NCI-H2171 treated with DMSO at 0.1 percent for 48 hours (cell line): ENCODE data around the gene SYCP1.
"Not testable (repeated sequence)": the region's sequence is repeated elsewhere in the genome, so short reads cannot be mapped to it uniquely, and the experiment has no call there.

ENCODE experiments used
- DNase-seq: peaks from one replicate; lab custom pipeline; 2025; lab: John Stamatoyannopoulos, UW

The SYCP1 gene

GRCh38 chr1:114979278-114979891 lies 124.7 kb downstream of the SYCP1 start:
- DNase-seq: peak; percentile 47

DNA sequence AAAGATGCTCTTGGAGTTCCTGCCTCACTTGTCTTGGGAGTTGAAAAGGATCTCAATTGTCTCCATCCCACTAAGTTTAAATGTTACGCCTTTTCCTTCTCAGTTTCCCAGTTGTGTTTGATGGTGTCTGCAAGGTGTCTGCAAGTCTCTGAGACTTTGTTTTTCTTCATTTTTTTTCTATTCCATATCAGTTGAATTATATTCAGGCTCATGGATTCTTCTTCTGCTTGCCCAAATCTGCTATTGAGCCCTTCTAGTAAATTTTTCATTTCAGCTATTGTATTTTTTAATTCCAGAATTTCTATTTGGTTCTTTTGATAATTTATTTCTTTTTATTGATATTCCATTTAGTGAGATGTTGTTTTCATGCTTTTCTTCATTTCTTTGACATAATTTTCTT lies 127.6 kb downstream of the SYCP1 start:
- no peak for DNase-seq

DNA sequence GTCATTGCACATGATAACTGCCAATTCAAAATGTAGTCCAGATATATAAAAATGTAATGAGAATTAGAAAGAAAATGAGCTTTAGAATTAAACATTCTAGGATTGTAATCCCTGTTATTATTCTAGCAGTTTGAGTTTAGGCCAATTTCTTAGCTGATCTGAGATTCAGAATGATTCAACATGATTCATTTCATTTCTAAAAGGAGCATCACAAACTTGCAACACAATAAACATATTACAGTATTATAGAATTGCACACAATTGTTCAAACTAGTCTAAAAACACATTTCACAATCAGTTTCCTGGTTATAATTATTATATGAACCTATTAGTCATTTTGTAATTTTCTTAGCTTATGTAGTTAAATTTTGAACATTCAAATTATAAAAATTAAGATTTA lies 131.6 kb downstream of the SYCP1 start:
- DNase-seq: no peak

GRCh38 chr1:114988095-114988494 lies 133.4 kb downstream of the SYCP1 start:
- DNase-seq: no peak

GRCh38 chr1:114997510-114998289 lies 143.0 kb downstream of the SYCP1 start:
- DNase-seq: no peak

GRCh38 chr1:115006191-115006590 lies 151.5 kb downstream of the SYCP1 start:
- no peak for DNase-seq

GRCh38 chr1:115012006-115012405 lies 157.3 kb downstream of the SYCP1 start:
- no peak for DNase-seq

GRCh38 chr1:115012434-115012833 lies 157.8 kb downstream of the SYCP1 start:
- no peak for DNase-seq

GRCh38 chr1:115013792-115014191 lies 159.1 kb downstream of the SYCP1 start:
- DNase-seq: no peak

- DNase-seq: not testable (repeated sequence)
These were observed 164.9 kb downstream of the SYCP1 start for GRCh38 chr1:115019549-115019948.

GRCh38 chr1:115021145-115021544 lies 166.5 kb downstream of the SYCP1 start:
- DNase-seq: no peak

- no peak for DNase-seq
These were observed 168.9 kb downstream of the SYCP1 start for GRCh38 chr1:115023593-115023992.

DNA sequence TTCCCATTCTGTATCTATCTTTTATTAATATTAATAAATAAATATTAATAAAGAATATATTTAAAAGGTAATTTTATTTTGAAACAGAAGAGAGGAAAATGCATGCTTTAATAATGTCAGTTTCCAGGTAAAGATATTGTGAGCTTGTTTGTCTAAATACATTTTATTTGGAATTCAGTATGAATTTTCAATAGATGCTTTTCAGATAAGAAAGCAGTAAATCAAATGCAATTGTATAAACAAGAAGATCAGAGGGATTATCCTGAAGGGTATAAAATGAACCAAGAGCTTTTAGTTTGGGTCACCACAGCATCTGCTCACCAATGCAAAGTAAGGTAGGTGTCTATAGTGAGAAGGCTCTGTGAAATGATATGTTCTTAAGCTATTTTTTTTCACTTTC lies 174.9 kb downstream of the SYCP1 start, which contains the start of gene TSHB:
Gene TSHB, plus strand, starts transcription at position 301 of the 400 bp plus-strand sequence. CDS start 3,537 bp downstream, outside the sequence.
- no peak for DNase-seq

- no peak for DNase-seq
These were observed 176.9 kb downstream of the SYCP1 start for GRCh38 chr1:115031595-115031994.

GRCh38 chr1:115035652-115036051 lies 181.0 kb downstream of the SYCP1 start:
- DNase-seq: no peak

DNA sequence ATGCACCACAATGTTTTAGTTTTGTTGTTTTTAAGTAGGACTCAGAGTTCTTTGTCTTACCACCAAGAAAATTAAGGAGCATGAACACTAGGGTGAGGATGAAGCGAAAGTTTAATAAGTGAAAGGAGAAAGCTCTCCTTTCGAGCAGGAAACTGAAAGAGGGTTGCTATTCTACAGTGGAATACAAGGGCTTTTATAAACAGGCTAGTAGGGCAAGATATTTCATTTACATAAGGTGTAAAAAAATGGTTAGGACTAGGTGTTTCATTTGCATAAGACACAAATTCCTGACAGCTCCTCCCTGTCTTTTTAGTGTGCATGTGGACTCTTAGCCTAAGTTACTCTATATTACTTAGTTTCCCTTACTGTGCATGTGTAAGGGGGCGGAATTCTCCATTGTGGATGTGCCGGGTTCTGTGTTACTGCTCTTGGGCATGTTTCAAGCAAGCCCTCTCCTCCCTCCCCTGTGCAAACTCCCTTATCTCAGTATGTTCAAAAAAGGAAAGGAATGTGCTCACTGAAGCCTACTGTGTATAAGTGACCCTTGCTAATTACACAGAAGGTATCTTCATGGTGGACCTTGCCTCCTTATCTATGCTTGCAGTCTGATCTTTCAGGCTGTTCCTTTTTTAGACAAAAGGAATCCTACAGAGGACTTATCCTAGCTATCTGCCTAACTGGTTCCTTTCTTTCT lies 182.3 kb downstream of the SYCP1 start:
- DNase-seq: no peak

GRCh38 chr1:115040501-115040900 lies 185.8 kb downstream of the SYCP1 start:
- no peak for DNase-seq

DNA sequence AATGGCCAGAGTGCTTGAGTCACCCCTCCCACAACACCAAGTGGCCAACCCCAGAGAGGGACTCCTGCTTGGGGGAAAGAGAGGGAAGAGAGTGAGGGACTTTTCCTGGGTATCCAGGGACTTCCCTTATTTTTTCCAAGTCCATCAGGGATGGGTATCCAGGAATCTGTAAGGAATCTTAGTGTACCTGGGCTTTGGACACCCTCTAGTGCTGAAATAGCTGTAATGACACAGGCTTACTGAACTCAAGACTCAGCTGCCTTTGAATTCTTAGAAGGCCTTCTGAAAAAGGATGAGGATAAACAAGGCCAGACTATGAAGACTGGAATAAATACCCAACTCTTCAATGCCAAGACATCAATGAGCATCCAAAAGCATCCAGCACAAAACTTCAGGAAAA lies 187.0 kb downstream of the SYCP1 start:
- DNase-seq: peak; percentile 14
